GM18861 (cell line): ENCODE results near the gene NFATC1.

Experiments
- ATAC-seq: cut with Tn5 transposase; IDR thresholded peaks from one replicate; pipeline ENCODE4 v1.9.1; 2021; ENCODE audit not compliant: unreplicated experiment

Gene NFATC1

DNA sequence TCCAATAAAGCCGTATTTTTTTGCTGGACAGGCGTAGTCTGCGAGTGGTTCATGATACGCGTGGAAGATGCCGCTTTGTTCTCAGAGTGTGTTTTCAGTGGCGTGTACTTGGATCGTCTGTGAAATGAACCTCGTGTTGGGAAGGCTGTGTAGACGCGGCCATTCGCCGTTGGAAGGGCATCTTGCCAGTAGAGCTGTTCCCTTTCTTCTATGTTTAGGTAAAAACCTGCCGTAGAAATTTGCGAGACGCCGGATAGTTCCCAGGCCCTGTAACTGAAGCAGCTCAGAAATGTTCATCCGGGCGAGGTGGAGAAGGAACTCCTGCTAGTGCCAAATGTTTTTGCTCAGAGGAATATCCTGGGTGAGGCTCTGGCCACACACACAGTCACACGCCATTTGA, 133.6 kb downstream of the NFATC1 start:
- no peak for ATAC-seq

DNA sequence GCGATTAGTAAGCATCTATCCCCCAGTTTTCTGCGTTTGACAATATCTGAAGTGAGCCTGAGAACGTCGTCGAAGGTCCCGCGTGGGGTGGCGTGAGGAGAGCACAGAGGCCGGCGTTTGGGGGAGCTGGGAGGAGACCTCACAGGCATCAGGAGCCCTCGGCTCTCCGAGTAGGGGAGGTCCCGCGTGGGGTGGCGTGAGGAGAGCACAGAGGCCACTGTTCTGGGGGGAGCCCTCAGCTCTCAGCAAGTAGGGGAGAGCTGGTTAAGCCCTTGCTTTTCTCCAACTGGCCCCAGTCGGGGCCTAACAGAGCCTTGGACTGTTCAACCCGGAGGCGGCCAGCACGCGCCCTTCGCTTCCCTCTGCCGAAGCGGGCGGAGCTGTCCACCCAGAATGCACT, 134.3 kb downstream of the NFATC1 start:
- no peak for ATAC-seq

DNA sequence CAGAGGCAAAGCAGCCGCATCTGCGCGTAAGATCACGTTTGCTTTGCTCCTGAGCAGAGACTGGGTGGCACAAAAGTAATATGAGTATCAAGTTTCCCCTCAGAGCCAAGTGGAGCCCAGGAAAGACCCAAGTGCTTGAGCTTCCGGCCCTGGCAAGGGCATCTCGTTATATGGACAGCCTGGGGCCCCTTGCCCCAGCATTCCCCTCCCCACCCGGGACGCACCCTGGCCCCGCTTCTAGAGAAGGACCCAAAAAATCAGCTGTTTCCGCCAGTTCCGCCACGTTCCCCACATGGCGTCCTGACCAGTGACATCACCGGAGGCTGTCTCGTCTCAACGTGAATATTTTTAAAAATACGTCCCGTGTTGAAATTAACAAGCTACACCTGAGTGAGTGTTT, 135.1 kb downstream of the NFATC1 start:
- no peak for ATAC-seq

DNA sequence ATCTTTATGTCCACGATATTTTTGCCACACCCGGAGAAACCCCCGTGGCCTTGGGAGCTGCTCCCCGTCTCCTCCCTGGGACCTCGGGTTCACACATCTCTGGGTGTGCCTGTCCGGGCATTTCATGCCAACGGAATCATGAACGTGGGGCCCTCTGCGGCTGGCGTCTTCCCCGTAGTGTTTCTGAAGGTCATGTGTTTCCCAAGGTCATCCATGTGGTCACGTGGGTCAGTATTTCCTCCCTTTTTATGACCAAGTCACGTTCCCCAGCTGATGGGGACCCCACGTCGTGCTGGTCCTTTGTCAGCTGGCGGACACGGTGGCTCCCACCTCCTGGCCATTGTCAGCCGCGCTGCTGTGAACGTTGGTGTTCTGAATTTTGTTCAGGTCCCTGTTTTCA, 135.7 kb downstream of the NFATC1 start:
- ATAC-seq: no peak

DNA sequence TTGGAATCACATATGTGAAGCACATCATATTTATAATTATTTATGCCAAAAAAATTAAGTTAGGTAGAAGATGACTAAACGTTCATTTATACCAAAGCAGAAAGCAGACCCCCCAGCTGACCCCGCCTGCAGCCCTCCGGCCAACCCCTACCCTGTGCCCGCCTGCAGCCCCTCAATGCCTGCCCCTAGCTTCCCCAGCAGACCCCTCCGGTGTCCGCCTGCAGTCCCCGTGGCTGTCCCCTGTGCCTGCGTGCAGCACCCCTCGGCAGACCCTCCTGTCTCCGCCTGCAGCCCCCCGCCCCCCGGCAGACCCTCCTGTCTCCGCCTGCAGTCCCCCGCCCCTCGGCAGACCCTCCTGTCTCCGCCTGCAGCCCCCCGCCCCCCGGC, 136.2 kb downstream of the NFATC1 start:
- ATAC-seq: no peak

DNA sequence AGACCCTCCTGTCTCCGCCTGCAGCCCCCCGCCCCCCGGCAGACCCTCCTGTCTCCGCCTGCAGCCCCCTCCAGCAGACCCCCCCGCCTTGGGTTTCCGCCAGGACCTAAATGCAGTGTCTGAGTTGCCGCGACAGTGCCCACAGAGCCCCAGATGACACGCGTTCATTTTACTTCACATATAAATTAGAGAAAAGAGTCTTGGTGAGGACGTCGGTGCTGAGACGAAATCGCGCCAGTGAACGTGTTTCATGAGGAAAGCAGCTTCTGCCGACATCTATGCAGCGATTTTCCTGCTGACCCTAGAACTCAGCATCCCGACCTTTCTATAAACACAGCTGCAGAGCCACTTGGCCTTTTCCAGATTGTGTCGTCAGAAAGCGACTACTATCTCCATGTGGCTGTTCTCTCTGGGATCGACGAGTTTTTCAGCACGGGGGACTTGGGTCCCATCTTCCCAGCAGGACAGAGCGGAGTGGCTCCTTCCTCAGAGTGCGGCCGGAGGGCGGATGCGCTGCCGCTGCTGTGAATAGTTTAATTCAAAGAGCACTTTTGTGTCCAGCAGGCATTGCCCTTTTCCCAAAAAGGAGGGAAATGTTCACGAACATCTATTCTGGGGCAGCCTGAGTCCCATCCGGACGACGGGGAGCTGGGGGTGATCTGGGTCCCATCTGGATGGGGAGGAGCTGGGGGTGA, 136.7 kb downstream of the NFATC1 start:
- no peak for ATAC-seq

DNA sequence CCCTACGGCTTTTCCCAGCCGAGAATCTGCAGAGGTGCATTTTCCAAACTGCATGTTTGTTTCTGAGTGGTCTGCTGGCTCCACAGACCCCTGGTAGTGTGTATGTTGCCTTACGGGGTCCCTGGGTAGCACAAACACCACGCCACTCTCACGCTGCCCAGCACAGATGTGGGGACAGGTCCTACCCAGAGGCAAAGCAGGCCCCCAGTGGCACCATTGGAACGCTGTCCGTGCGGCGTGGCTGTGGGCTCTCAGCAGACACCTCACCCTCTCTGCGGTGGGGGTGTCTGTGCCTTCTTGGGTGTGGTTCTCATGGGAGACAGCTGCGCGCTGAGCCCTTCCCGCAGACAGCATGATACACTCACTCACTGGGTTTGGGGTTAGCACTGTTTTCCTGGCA, 137.4 kb downstream of the NFATC1 start:
- ATAC-seq: no peak

DNA sequence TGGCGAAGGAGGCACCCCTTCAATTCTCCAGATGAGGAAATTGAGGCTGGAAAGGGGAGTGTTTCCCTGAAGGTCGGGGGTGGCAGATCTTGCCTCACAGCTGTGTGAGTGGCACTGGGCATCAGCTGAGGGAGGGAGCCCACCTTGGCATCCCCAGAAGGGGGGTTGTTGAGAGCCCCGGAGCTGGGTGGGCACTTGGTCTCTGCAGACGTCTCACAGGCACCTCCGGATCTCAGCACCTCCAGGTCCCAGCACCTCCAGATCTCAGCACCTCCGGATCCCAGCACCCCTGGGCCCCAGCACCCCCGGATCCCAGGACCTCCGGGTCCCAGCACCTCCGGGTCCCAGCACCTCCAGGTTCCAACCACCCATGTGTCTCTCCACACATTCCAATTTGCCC, 137.9 kb downstream of the NFATC1 start:
- no peak for ATAC-seq

DNA sequence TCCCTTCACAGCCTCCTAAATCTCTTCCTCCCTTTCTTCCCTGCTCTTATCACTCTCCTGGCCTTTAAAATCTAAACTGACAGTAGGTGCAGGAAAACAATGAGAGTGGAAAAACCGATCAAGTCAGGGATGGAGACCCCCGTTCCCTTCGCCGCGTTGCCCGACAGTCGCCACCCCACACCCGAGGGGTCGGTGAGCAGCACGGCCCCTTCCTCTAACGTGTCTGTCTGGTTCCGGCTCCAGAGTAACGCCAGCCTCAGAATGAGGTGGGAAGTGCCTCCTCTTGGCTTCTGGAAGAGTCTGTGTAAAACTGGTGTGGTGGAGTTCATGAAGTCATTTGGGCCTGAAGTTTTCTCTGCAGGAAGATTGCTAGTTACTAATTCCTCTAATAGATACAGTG, 138.6 kb downstream of the NFATC1 start:
- no peak for ATAC-seq

DNA sequence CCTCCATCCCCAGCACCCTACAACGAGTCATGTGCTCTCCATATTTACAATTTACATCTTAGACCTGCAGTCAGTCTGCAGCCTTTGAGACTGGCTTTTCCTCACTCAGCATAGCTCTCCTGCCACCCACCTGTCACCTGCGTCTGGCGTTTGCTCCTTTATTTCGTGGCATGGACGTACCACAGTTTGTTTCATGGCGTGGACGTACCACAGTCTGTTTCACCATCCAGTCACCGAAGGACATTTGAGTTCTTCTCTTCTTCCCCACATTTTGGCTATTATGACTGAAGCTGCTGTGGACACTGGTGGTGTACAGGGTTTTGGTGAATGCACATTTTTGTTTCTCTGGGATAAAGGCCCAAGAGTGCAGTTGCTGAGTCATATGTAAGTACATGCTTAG, 142.0 kb downstream of the NFATC1 start:
- ATAC-seq: no peak

DNA sequence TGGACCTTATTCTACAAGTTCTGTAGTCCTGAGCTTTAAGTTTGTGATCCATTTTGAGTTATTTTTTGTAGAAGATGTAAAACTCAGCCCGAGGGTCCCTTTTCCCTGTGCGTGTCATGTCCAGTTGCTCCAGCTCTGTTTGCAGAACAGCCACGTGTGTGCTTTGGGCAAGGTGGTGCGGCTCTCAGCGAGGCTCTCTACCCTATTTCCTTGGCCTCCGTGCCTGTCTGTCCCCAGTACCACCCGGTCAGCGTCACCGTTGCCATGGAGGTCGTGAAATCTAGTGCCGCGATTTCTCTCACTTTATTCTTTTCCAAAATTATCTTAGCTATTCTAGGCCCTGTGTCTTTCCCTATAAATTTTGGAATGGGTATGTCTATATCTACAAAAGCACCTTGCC, 142.9 kb downstream of the NFATC1 start:
- ATAC-seq: no peak

DNA sequence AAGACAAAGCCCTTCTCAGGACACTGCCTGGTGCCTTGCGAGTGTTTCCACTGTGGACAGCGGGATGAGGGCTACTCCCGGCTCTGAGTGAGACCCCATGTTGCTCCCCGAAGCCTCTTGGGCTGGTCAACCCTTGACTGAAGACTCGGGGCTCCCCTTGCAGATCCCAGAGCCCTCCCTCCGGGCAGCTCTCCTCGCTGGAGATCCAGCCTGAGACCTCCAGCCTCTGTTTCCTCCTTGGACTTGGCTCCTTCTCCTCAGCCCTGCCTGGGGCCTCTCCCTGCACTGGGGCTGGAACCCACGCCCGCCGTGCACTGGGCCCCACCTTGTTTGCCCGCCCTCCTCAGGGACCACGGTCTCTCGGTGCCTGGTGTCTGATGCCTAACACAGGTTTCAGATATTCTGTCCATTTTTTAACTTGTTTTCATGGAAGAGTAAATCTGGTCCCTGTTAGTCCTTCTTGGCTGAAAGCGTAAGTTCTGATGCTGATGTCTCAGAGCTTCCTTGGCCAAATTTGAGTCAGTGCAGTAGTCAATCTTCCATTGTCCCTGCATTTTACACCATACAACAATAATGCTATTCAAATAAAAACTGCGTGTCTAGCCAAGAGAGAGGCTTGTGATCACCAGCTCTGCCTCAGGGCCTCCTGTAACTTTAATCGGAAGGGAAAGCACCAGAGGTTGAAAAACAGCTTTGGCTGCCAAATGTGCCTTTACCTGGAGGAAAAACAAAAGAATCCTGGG, 144.6 kb downstream of the NFATC1 start:
- ATAC-seq: no peak

DNA sequence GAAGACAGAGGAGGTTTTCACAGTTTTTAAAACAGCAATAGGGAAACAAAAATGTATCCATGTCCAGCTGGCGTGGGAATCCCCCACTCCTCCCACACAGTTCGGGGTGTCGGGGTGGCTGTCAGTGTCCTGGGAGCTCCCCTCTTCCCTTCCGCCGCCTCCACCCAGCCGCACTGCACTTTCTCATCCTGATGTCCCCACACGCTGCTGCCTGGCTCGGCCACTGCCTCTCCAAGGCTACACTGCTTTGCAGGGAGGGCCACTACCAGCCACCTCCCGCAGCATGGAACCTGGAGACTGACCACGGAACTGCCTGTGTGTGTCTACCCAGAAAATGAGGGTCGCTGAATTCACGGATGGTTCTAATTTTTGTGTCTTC, 145.2 kb downstream of the NFATC1 start:
- no peak for ATAC-seq

DNA sequence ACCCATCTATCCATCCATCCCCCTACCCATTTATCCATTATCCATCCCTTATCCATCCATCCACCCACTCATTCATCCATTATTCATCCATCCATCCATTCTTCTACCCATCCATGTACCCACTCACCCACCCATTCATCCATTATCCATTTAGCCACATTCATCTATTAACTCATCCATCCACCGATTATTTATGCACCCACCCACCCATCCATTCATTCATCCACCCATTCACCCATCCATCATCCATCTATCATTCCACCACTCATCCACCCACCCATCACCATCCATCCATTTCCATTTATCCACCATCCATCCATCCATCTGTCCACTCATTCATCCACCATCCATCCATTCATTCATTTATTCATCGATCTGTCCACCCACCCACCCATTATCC, 146.5 kb downstream of the NFATC1 start:
- ATAC-seq: no peak

DNA sequence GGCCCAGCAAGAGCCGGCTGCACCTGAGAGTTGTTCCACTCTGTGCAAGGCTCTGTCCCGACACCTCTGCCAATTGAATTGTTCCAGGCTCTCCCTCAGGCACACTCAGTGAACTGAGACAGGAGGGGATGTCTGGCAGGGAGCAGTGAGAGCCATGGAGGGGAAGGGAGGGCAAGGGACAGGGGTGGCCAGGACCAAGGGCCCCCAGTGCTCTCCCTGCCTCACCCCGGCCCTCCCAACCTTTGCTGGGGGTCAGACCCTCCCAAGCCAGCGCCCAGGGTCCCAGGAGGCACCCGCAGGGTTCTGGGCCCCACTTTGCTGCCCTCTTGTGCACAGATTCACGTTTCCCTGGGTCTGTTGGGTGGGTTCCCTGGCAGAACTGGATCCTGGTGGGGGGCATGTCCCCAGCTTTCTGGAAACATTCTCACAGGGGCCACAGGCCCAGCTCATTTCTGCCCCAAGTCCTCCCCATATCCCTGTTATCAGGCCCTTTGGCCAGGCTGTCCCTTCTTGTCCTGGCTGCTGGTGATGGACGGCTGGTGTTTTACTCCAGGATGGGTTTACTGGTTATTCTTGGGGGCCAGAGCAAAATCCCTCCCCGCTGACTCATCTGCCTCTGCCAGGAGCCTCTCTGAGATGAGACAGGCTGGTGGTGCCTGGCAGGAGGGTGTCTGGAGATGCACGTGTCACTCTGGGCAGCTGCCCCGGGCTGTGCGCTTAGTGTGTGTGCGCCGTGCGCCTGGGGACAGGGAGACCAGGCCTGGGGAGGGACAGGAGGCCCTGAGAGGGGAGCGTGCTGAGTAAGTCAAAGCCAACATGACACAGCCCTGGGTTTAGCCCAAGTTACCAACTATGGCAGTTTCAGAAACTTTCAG, 147.4 kb downstream of the NFATC1 start:
- no peak for ATAC-seq

DNA sequence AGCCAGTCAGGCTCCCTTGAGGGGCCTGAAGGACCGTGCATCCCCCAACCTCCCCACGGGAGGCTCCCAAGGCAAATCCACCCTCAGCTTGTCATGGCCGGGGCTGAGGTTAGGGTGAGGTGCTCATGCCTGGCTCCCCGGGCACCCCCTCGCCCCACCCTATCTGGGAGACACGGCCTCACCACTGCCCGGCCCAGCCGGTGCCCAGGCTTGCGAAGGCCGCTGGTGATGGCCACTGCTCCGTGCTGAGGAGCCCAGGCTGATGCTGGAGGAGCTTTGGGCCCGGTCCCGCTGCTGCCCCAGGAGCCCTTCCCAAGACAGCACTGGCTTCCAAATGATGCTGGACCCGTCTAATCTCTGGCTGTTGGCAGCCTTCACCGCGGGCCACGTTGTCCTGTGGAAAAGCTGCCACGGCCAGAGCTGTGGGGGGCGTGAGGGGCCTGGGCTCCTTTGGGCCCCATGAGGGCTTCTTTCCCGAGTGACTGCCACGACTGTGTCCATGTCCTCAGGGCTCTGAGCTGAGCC, 148.2 kb downstream of the NFATC1 start:
- no peak for ATAC-seq

DNA sequence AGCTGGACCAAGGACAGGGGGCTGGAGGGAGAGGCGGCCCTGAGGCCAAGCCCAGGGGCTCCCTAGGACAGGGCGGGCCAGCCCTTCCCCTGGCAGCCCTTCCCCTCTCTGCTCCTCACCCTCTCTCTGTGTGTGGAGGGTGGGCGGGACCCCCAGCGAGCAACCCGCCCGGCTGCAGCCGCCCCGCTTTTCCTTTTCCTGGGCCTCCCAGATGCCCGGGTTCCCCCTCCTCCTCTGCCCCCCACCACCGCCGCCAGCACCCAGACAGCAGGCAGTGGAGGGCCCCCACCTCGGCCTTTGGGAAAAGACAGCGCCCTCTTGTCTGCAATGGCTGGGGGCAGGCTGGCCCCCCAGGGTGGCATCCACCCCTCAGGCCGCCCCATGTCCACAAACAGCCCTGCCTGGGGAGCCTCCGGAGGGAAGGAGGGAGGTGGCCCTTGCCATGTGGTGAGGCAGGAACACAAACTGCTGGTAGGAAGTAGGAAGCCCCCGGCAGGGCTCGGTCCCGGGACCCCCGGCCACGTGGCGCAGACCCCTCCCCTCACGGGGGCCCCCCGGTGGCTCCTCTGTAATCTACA, 148.7 kb downstream of the NFATC1 start:
- no peak for ATAC-seq

DNA sequence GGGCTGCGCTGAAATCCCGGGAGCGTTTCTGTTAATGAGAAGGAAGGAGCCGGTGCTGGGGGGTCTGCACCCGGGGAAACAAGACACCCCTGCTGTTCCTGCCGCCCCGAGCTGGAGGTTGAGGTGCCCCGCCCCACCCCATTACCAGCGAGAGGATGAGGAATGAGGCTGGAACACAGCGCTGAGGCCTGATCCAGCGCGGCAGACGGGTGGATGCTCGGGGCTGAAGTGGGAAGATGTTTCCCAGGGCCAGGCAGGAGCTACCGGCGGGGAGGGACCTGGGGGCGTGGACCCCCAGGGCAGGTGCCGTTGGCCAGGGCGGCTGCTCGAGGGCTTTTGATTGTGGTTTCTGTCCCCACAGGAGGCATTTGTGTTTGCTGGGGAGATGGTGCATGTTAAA, 149.5 kb downstream of the NFATC1 start:
- no peak for ATAC-seq

DNA sequence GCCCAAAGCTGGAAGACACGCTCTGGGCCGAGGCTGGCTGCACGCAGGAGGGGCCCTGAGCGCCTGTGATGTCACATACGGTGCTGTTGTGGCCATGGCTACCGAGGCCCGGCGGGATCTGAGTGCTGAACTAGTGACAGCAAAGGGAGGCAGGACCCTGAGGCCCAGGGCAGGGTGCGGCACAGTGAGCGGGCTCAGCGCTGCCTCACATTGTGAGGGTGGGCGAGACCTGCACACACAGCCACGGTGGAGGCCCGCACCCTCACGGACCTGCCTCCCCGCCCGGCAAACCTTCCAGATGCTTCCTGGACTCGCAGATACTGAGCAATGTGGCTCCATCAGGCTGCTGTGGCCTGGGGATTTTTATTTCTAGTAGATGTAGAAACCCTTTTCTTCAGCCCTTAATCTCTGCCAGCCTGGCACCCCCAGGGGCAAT, 150.0 kb downstream of the NFATC1 start:
- ATAC-seq: no peak

DNA sequence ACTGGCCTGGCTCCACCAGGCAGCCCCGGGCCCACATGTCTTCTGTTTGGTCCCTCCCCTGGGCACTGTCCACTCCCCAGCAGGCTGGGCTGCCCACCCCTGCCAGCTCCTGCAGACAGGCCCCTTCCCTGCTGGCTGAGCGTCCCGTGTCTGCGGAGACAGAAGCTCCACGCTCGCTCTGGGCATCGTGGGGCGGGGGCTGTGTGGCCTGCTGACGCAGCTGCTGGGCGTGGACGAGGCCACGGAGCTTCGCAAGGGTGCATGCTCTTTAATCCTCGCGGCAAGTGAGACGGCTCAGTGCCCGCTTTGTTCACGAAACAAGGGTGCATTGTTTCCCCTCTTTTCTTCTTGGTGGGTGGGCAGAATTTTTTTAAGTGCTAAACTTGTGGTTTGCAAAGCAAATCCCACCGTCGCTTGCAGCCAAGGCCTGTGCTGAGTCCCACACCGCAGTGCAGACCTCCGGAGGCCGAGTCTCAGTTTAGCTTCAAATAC, 151.1 kb downstream of the NFATC1 start:
- no peak for ATAC-seq

DNA sequence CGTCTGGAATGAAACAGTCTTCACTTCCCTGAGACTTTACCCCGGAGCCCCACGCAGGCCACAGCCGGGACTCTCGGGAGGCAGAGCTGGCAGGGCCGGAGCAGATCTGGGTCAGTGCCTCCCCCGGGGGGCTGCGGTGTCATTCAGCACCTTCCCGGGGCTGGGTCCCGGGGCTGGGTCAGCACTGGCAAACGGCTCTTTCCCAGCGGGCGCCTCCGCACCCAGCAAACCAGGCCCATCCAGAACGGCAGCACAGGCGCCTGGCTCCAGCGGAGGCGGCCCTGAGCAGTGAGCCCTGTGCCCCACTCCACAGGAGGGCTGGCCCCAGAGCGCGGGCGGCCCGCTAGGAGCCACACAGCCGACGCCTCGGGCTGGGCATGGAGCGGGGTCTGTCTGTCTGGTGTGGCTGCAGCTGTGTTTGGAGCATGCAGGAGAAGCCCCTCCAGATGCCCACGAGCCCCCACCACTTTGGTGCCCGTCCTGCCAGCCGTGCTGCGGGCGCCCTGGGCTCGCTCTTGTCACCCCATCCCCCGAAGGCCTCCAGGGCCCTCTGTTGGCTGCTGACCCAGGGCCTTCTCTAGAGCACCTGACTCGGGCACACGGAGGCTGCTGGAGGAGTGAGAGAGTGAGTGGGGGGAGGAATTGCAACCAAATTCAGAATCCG, 151.8 kb downstream of the NFATC1 start:
- no peak for ATAC-seq
